Keratinocyte (primary cell): Measurements from ENCODE around the gene CST4. TPM values are rescaled to one million over a fixed set of nuclear protein-coding genes. Genes with fewer than 3 reads are reported as not detected.

Experiments
- DNase-seq: peaks from one replicate; pipeline ENCODE4 v3.0.0-alpha.2; 2011; ENCODE audit warnings: low read depth, missing footprints, low spot score
- FAIRE-seq: peaks from 2 replicates; lab custom pipeline; 2011; peaks lifted over from hg19 to GRCh38; lab: Jason Lieb, UNC
- H2AFZ ChIP-seq: 2 replicates; pipeline ENCODE4 v1.6.0; 2012; ENCODE audit warnings: low read length, control low read depth, inconsistent platforms; ENCODE audit not compliant: control insufficient read depth
- H3K27ac ChIP-seq: 2 replicates; pipeline ENCODE4 v1.5.1; 2011; ENCODE audit warnings: low read length; ENCODE audit not compliant: control insufficient read depth, insufficient read depth
- H3K27me3 ChIP-seq: 3 replicates; pipeline ENCODE4 v1.6.0; 2011; ENCODE audit warnings: low read length; ENCODE audit not compliant: control insufficient read depth, insufficient read depth; ENCODE audit errors: extremely low read depth
- H3K36me3 ChIP-seq, 2 experiments: 2 replicates in 1 of 2; 3 replicates in 1 of 2; pipeline ENCODE4 v1.5.1; 2011; ENCODE audit warnings: low read length in 2 of 2, mild to moderate bottlenecking in 1 of 2; ENCODE audit not compliant: control insufficient read depth in 2 of 2, insufficient read depth in 2 of 2; ENCODE audit errors: extremely low read depth in 1 of 2
- H3K4me1 ChIP-seq: 3 replicates; pipeline ENCODE4 v1.5.1; 2011; ENCODE audit warnings: low read length; ENCODE audit not compliant: control insufficient read depth, insufficient read depth; ENCODE audit errors: extremely low read depth
- H3K4me2 ChIP-seq: 3 replicates; pipeline ENCODE4 v1.6.0; 2011; ENCODE audit warnings: low read depth, low read length; ENCODE audit not compliant: control insufficient read depth, insufficient read depth; ENCODE audit errors: extremely low read depth
- H3K4me3 ChIP-seq, 3 experiments: fragments of 200-600 bp in 1 of 3; sonication (generic) in 1 of 3; 2 replicates in 2 of 3; 3 replicates in 1 of 3; pipeline ENCODE4 v1.5.1; 2011 to 2016; ENCODE audit warnings: low read length in 3 of 3, mild to moderate bottlenecking in 3 of 3, control low read depth in 2 of 3, inconsistent platforms in 1 of 3, low read depth in 1 of 3, mixed read lengths in 1 of 3, mixed run types in 1 of 3, moderate library complexity in 1 of 3; ENCODE audit not compliant: control insufficient read depth in 2 of 3, insufficient read depth in 2 of 3; ENCODE audit errors: extremely low read depth in 1 of 3
- H3K79me2 ChIP-seq: 2 replicates; pipeline ENCODE4 v1.6.0; 2012; ENCODE audit warnings: low read length; ENCODE audit not compliant: control insufficient read depth, insufficient read depth
- H3K9ac ChIP-seq: 3 replicates; pipeline ENCODE4 v1.6.0; 2011; ENCODE audit warnings: low read length; ENCODE audit not compliant: control insufficient read depth, insufficient read depth; ENCODE audit errors: extremely low read depth
- H3K9me1 ChIP-seq: 3 replicates; pipeline ENCODE4 v1.6.0; 2011; ENCODE audit warnings: low read length; ENCODE audit not compliant: control insufficient read depth, insufficient read depth; ENCODE audit errors: extremely low read depth
- H3K9me3 ChIP-seq: 2 replicates; pipeline ENCODE4 v1.5.1; 2012; ENCODE audit warnings: low read depth, low read length; ENCODE audit not compliant: control insufficient read depth
- H4K20me1 ChIP-seq: 3 replicates; pipeline ENCODE4 v1.6.0; 2011; ENCODE audit warnings: low read length; ENCODE audit not compliant: control insufficient read depth, insufficient read depth; ENCODE audit errors: extremely low read depth
- CTCF ChIP-seq, 3 experiments: IDR thresholded peaks in 1 of 3; conservative IDR thresholded peaks in 1 of 3; optimal IDR thresholded peaks in 1 of 3; 2 replicates in 2 of 3; 3 replicates in 1 of 3; pipeline versions ENCODE3 to v1.5.1; 2011; ENCODE audit warnings: low read length in 3 of 3, mild to moderate bottlenecking in 3 of 3, moderate library complexity in 2 of 3, control low read depth in 1 of 3, inconsistent platforms in 1 of 3; ENCODE audit not compliant: insufficient read depth in 2 of 3; ENCODE audit errors: extremely low read depth in 1 of 3
- EZH2 ChIP-seq: IDR thresholded peaks from one replicate; pipeline ENCODE4 v1.6.1; 2012; ENCODE audit warnings: inconsistent platforms, mild to moderate bottlenecking, low read length, moderate library complexity
- dilution Hi-C: fragments of 300-500 bp; cut with MboI; formaldehyde crosslinking; loops from one replicate; pipeline ENCODE4 v1.7.0; 2020; ENCODE audit warnings: low sequenced_read_pairs; ENCODE audit not compliant: extremely low pct_ligation_motif_present
- polyA plus RNA-seq, 5 experiments: library from polyadenylated mRNA; depleted of rRNA in 3 of 5; stranded (reverse) in 3 of 5; stranded (forward) in 1 of 5; unstranded in 1 of 5; fragments of >200 nt; gene quantifications; 1 replicate in 1 of 5; 2 replicates in 3 of 5; 3 replicates in 1 of 5; pipeline versions ENCODE4 v1.2.1 to v1.2.3, GENCODE V29; 2011 to 2012; ENCODE audit warnings: missing spikeins in 2 of 5, low read depth in 1 of 5, low replicate concordance in 1 of 5

CST4 gene
- polyA plus RNA-seq, 1 donor (not counting 4 experiments of a cell fraction or from before 2014, with no cell fraction given), result not detected

GRCh38 chr20:23652371-23652770 is 36.5 kb downstream of the CST4 start:
- Histone ChIP-seq H3K9me3 (no peaks in the 10 kb centered on the region), H3K9me1 (no peaks in the 10 kb centered on the region), H3K4me3 (no peak overlapping the region), H3K27me3 (no peaks in the 10 kb centered on the region), H3K27ac (no peak overlapping the region), H3K4me1 (peaks cover 8% of the 10 kb centered on the region), H4K20me1 (no peaks in the 10 kb centered on the region), H3K79me2 (no peaks in the 10 kb centered on the region), H3K36me3 (no peaks in the 10 kb centered on the region), H3K9ac (no peak overlapping the region), H2AFZ (no peak overlapping the region), H3K4me2 (no peak overlapping the region)
- TF ChIP-seq EZH2, result no peak
- no peak for TF ChIP-seq CTCF (optimal IDR thresholded peaks at IDR 0.05 in 1 of 3, IDR thresholded peaks at IDR 0.05 in 1 of 3, conservative IDR thresholded peaks at IDR 0.05 in 1 of 3; ENCODE audit: extremely low read depth in 1 of 3, insufficient read depth in 2 of 3, low read length in 3 of 3)
- FAIRE-seq (no peak), DNase-seq (no peak)
- dilution Hi-C loops, result no loop called here

GRCh38 chr20:23651117-23651516 is 37.7 kb downstream of the CST4 start:
- no peak for FAIRE-seq
- H3K4me2 ChIP-seq, result no peak overlapping the region
- dilution Hi-C loops, result no loop called here

More at GRCh38 chr20:23651117-23651516, 37.7 kb downstream of the CST4 start:
- no peaks in the 10 kb centered on the region for H4K20me1 ChIP-seq
- H3K27me3 ChIP-seq, result no peaks in the 10 kb centered on the region
- no peaks in the 10 kb centered on the region for H3K9me3 ChIP-seq
- no peak overlapping the region for H3K9ac ChIP-seq
- no peak overlapping the region for H3K4me3 ChIP-seq
- H3K27ac ChIP-seq, result no peak overlapping the region
- no peak for DNase-seq
- H3K79me2 ChIP-seq, result no peaks in the 10 kb centered on the region
- H3K9me1 ChIP-seq, result no peaks in the 10 kb centered on the region
- TF ChIP-seq EZH2, result no peak
- no peak for TF ChIP-seq CTCF (optimal IDR thresholded peaks at IDR 0.05 in 1 of 3, IDR thresholded peaks at IDR 0.05 in 1 of 3, conservative IDR thresholded peaks at IDR 0.05 in 1 of 3; ENCODE audit: extremely low read depth in 1 of 3, insufficient read depth in 2 of 3, low read length in 3 of 3)
- no peak overlapping the region for H2AFZ ChIP-seq
- no peaks in the 10 kb centered on the region for H3K36me3 ChIP-seq
- peaks cover 8% of the 10 kb centered on the region for H3K4me1 ChIP-seq
